Measurements from ENCODE around the gene JAK1.

JAK1 gene

GRCh38 chr1:64960731-64961130 is 5.6 kb downstream of the JAK1 start:
- H3K36me3 ChIP-seq (ENCODE audit: control insufficient read depth, insufficient read depth, low read length, severe bottlenecking): no peaks in the 10 kb centered on the region
- no peak overlapping the region for H3K9ac ChIP-seq (ENCODE audit: low read length)
- no peak overlapping the region for H3K4me3 ChIP-seq (ENCODE audit: low read length)
- H3K9me3 ChIP-seq (ENCODE audit: control insufficient read depth, low read length): no peaks in the 10 kb centered on the region
- no peak for DNase-seq (ENCODE audit: low read depth)
- H3K4me1 ChIP-seq (ENCODE audit: control insufficient read depth, insufficient read depth, low read length): peaks cover 36% of the 10 kb centered on the region
- H3K27me3 ChIP-seq (replicated peaks; ENCODE audit: control insufficient read depth, insufficient read depth, low read length): no peaks in the 10 kb centered on the region

DNA sequence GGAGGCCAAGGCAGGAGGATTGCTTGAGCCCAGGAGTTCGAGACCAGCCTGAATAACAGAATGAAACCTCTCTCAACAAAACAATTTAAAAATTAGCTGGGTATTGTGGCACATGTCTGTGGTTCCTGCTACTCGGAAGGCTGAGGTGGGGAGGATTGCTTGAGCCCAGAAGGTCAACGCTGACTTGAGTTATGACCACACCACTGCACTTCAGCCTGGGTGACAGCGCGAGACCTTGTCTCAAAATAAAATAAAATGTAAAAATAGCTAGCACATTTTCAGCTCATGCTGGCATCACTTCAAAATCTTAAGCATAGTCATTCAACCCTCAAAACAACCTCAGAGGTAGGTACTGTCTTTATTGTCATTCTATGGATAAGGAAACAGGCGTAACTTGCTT is 6.4 kb downstream of the JAK1 start:
- Histone ChIP-seq H3K9ac (ENCODE audit: low read length) (no peak overlapping the region), H3K9me3 (ENCODE audit: control insufficient read depth, low read length) (no peaks in the 10 kb centered on the region), H3K27me3 (replicated peaks; ENCODE audit: control insufficient read depth, insufficient read depth, low read length) (no peaks in the 10 kb centered on the region), H3K4me1 (ENCODE audit: control insufficient read depth, insufficient read depth, low read length) (peaks cover 44% of the 10 kb centered on the region), H3K36me3 (ENCODE audit: control insufficient read depth, insufficient read depth, low read length, severe bottlenecking) (no peaks in the 10 kb centered on the region), H3K4me3 (ENCODE audit: low read length) (no peak overlapping the region)
- DNase-seq (ENCODE audit: low read depth): no peak

DNA sequence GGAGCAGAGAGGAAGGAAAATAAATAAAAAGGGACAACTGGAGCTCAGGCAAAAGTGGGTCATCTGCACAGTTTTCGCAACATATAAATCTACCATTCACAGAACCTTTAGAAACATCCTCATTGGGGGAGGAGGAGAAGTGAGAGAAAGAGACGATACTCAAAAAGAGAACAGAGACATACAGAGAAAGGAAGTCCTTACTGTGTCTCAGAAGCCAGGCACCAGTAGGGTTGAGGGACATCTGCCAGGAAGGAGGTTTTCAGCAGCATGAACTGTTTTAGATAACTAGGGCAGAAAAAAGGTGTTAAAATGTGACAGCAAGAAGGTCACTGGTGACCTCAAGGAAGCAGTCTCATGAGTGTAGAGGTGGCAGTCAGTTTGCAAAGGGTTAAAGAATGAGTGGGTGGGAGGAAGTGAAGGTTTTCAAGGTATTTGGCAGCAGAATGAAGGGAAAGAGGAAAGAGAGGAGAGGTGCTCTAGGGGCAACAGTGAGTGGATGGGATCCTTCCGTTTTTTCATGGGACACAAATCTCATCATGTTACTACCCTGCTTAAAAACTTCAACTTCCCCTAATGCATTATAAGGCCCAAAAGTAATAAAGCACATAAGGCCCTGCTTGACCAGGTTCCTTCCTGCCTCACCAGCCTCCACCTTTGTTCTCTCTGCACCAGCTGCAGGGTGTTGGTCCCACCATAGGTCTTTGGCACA is 9.5 kb downstream of the JAK1 start:
- Histone ChIP-seq H3K36me3 (ENCODE audit: control insufficient read depth, insufficient read depth, low read length, severe bottlenecking) (no peaks in the 10 kb centered on the region), H3K9ac (ENCODE audit: low read length) (no peak overlapping the region), H3K9me3 (ENCODE audit: control insufficient read depth, low read length) (no peaks in the 10 kb centered on the region), H3K27me3 (replicated peaks; ENCODE audit: control insufficient read depth, insufficient read depth, low read length) (no peaks in the 10 kb centered on the region), H3K4me3 (ENCODE audit: low read length) (peak overlapping the region; percentile 67), H3K4me1 (ENCODE audit: control insufficient read depth, insufficient read depth, low read length) (peaks cover 37% of the 10 kb centered on the region)
- no peak for DNase-seq (ENCODE audit: low read depth)

- H3K4me1 ChIP-seq (ENCODE audit: control insufficient read depth, insufficient read depth, low read length): peaks cover 40% of the 10 kb centered on the region
- H3K27me3 ChIP-seq (replicated peaks; ENCODE audit: control insufficient read depth, insufficient read depth, low read length): no peaks in the 10 kb centered on the region
- no peaks in the 10 kb centered on the region for H3K36me3 ChIP-seq (ENCODE audit: control insufficient read depth, insufficient read depth, low read length, severe bottlenecking)
- no peak overlapping the region for H3K9ac ChIP-seq (ENCODE audit: low read length)
- H3K4me3 ChIP-seq (ENCODE audit: low read length): peak overlapping the region; percentile 67
- no peaks in the 10 kb centered on the region for H3K9me3 ChIP-seq (ENCODE audit: control insufficient read depth, low read length)
- DNase-seq (ENCODE audit: low read depth): peak; percentile 66
Observed at GRCh38 chr1:64956010-64956640, 10.2 kb downstream of the JAK1 start.

DNA sequence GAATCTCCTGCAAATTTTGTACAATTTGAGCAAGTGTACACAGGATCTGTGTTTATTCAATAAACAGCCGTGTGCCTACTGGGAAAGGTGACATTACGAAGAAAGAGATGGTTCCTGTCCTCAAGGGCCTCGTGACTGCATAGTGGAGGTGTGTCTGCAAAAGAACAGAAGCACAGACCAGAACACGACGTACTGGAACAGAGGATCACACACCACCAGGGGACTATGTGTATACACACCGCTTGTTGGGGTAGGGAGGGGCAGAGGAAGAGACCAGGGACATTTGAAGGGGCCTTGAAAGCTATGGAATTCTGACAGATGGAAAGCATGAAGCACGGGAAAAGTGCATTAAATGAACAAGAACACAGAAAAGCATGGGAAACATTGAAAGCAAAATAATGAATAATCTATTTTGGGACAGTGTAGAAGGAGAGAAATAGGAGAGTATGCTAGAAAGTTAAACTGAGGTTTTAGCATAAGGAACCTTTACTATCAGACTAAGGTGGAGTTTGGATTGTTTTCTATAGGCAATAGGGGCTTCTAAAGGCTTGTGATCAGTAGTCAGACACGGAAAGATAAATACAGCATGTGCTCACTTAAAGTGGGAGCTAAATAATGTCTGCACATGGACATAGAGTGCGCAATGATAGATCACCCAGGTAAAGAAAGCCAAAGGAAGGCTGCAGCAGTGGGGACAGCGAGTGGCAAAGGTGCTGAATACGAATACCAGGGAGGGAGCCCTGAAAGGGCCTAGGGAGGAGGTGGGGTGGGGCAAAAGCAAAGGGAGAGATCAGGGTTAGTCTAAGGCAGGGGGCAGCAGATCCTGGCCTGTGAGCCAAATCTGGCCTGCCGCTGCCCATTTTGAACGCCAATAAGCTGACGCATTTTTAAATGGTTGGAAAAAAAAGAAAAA is 11.0 kb downstream of the JAK1 start:
- Histone ChIP-seq H3K9ac (ENCODE audit: low read length) (no peak overlapping the region), H3K9me3 (ENCODE audit: control insufficient read depth, low read length) (no peaks in the 10 kb centered on the region), H3K4me3 (ENCODE audit: low read length) (no peak overlapping the region), H3K27me3 (replicated peaks; ENCODE audit: control insufficient read depth, insufficient read depth, low read length) (no peaks in the 10 kb centered on the region), H3K36me3 (ENCODE audit: control insufficient read depth, insufficient read depth, low read length, severe bottlenecking) (no peaks in the 10 kb centered on the region), H3K4me1 (ENCODE audit: control insufficient read depth, insufficient read depth, low read length) (peaks cover 38% of the 10 kb centered on the region)
- no peak for DNase-seq (ENCODE audit: low read depth)

DNA sequence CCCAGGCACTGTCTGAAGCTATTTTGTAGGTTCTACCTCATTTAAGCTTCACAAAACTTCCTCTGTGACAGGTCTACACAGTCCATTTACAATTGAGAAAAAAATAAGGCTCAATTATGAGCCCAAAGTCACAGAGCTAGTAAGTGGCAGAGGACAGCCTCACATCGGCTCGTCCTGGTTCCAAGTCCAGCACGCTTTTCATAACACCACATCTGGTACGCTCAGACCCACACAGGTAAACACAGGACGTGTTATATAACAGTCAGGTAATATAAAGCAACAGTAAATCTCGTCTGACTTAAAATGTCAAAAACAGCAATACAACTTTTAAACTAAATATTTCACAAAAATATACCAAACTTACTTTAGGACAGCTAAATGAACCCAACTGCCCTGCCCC is 13.1 kb downstream of the JAK1 start:
- DNase-seq (ENCODE audit: low read depth): no peak
- H3K27me3 ChIP-seq (replicated peaks; ENCODE audit: control insufficient read depth, insufficient read depth, low read length): no peaks in the 10 kb centered on the region
- H3K4me3 ChIP-seq (ENCODE audit: low read length): no peak overlapping the region
- no peaks in the 10 kb centered on the region for H3K36me3 ChIP-seq (ENCODE audit: control insufficient read depth, insufficient read depth, low read length, severe bottlenecking)
- no peak overlapping the region for H3K9ac ChIP-seq (ENCODE audit: low read length)
- H3K9me3 ChIP-seq (ENCODE audit: control insufficient read depth, low read length): no peaks in the 10 kb centered on the region
- peaks cover 49% of the 10 kb centered on the region for H3K4me1 ChIP-seq (ENCODE audit: control insufficient read depth, insufficient read depth, low read length)

GRCh38 chr1:64950284-64950809 is 16.0 kb downstream of the JAK1 start:
- Histone ChIP-seq H3K9ac (ENCODE audit: low read length) (no peak overlapping the region), H3K27me3 (replicated peaks; ENCODE audit: control insufficient read depth, insufficient read depth, low read length) (no peaks in the 10 kb centered on the region), H3K4me1 (ENCODE audit: control insufficient read depth, insufficient read depth, low read length) (peaks cover 53% of the 10 kb centered on the region), H3K9me3 (ENCODE audit: control insufficient read depth, low read length) (no peaks in the 10 kb centered on the region), H3K4me3 (ENCODE audit: low read length) (no peak overlapping the region), H3K36me3 (ENCODE audit: control insufficient read depth, insufficient read depth, low read length, severe bottlenecking) (no peaks in the 10 kb centered on the region)
- no peak for DNase-seq (ENCODE audit: low read depth)

GRCh38 chr1:64948905-64949833 is 17.2 kb downstream of the JAK1 start:
- Histone ChIP-seq H3K4me3 (ENCODE audit: low read length) (no peak overlapping the region), H3K9ac (ENCODE audit: low read length) (no peak overlapping the region), H3K36me3 (ENCODE audit: control insufficient read depth, insufficient read depth, low read length, severe bottlenecking) (no peaks in the 10 kb centered on the region), H3K4me1 (ENCODE audit: control insufficient read depth, insufficient read depth, low read length) (peaks cover 53% of the 10 kb centered on the region), H3K27me3 (replicated peaks; ENCODE audit: control insufficient read depth, insufficient read depth, low read length) (no peaks in the 10 kb centered on the region), H3K9me3 (ENCODE audit: control insufficient read depth, low read length) (no peaks in the 10 kb centered on the region)
- peak; percentile 57 for DNase-seq (ENCODE audit: low read depth)

DNA sequence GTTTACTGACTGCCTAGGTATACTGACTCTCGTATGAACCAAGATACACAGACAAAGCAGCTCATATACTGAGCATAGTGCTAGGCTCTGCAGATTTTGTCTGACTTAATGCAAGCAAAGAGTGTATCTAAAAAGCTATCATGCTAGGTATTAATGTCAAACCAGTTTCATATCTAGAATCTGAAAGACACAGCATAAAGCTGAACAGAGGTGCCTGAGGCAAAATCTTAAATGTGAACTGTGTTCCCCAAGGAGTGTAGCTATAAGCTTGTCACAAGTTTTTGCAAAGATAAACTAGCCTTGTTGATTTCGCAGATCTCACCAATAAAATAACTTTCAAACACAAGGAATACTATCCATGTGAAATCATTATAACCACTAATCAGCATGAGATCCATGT is 18.1 kb downstream of the JAK1 start:
- no peaks in the 10 kb centered on the region for H3K27me3 ChIP-seq (replicated peaks; ENCODE audit: control insufficient read depth, insufficient read depth, low read length)

DNA sequence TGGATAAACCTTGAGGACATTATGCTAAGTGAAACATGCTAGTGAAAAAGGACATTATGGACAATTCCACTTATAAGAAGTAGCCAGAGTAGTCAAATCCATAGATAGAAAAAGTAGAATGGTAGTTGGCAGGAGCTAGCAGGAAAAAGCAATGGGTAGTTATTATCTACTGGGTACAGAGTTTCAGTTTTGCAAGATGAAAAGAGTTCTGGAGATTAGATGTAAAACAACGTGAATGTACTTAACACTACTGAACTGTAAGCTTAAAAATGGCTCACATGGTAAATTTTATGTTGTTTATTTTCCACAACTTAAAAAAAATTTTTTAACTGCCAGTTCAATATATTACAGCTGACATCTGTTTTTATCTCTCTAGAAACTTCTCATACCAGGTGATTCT is 19.4 kb downstream of the JAK1 start:
- Histone ChIP-seq H3K9me3 (ENCODE audit: control insufficient read depth, low read length) (no peaks in the 10 kb centered on the region), H3K9ac (ENCODE audit: low read length) (no peak overlapping the region), H3K27me3 (replicated peaks; ENCODE audit: control insufficient read depth, insufficient read depth, low read length) (no peaks in the 10 kb centered on the region), H3K4me1 (ENCODE audit: control insufficient read depth, insufficient read depth, low read length) (peaks cover 67% of the 10 kb centered on the region), H3K4me3 (ENCODE audit: low read length) (no peak overlapping the region), H3K36me3 (ENCODE audit: control insufficient read depth, insufficient read depth, low read length, severe bottlenecking) (no peaks in the 10 kb centered on the region)
- no peak for DNase-seq (ENCODE audit: low read depth)

More for the DNA sequence above, 18.1 kb downstream of the JAK1 start:
- Histone ChIP-seq H3K36me3 (ENCODE audit: control insufficient read depth, insufficient read depth, low read length, severe bottlenecking) (no peaks in the 10 kb centered on the region), H3K4me1 (ENCODE audit: control insufficient read depth, insufficient read depth, low read length) (peaks cover 55% of the 10 kb centered on the region), H3K9me3 (ENCODE audit: control insufficient read depth, low read length) (no peaks in the 10 kb centered on the region), H3K9ac (ENCODE audit: low read length) (no peak overlapping the region), H3K4me3 (ENCODE audit: low read length) (no peak overlapping the region)
- DNase-seq (ENCODE audit: low read depth): no peak

All from adipocyte (in vitro differentiated cells).